Adrenal gland (tissue), 5 donors: ENCODE measurements around the gene AQP4.

ENCODE experiments used
- POLR2A ChIP-seq, 2 donors: fragments of 450-650 bp; IDR thresholded peaks; one replicate each; pipeline ENCODE4 v1.6.1; 2017; ENCODE audit warnings: antibody characterized with exemption in 2 of 2, mild to moderate bottlenecking in 2 of 2, moderate library complexity in 1 of 2
- TF ChIP-seq, protein P1 (sequence below), 6 experiments: fragments of 450-650 bp in 4 of 6; fragments of 200-600 bp in 2 of 6; sonication (generic) in 1 of 6; IDR thresholded peaks; 1 replicate in 5 of 6; 2 replicates in 1 of 6; pipeline versions ENCODE4 v1.5.1 to v1.8.0; 2016 to 2021; ENCODE audit warnings: antibody characterized with exemption in 6 of 6, mild to moderate bottlenecking in 2 of 6, moderate library complexity in 1 of 6
- donor health status: DM: no; HTN: no; CAD: no.

DNA sequence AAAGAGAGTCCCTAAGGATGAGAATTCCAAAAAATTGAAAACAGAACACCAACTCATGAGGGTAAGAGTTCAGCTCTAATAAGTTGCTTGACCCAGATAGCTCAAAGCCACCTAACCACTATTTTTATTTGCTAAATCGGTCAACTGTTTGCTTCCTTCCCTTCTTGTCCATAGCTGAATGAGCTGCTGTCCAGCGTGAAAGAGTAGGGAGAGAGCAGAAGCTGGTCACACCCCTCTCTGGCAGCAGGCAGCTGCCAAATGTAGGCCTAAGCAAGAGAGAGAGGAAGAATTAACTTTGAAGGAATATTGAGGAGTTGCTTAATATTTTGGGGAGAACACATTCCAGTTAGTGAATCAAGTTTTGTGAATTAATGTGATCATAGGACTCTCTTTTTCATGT is 25.9 kb downstream of the AQP4 start:
- TF ChIP-seq, protein P1, sequence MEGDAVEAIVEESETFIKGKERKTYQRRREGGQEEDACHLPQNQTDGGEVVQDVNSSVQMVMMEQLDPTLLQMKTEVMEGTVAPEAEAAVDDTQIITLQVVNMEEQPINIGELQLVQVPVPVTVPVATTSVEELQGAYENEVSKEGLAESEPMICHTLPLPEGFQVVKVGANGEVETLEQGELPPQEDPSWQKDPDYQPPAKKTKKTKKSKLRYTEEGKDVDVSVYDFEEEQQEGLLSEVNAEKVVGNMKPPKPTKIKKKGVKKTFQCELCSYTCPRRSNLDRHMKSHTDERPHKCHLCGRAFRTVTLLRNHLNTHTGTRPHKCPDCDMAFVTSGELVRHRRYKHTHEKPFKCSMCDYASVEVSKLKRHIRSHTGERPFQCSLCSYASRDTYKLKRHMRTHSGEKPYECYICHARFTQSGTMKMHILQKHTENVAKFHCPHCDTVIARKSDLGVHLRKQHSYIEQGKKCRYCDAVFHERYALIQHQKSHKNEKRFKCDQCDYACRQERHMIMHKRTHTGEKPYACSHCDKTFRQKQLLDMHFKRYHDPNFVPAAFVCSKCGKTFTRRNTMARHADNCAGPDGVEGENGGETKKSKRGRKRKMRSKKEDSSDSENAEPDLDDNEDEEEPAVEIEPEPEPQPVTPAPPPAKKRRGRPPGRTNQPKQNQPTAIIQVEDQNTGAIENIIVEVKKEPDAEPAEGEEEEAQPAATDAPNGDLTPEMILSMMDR (IDR thresholded peaks at IDR 0.05) = no peak
- no peak for TF ChIP-seq POLR2A (IDR thresholded peaks at IDR 0.05)
